Eye (tissue), 1 donor: ENCODE data around the gene BMPER.
"Not testable (repeated sequence)": the region's sequence is repeated elsewhere in the genome, so short reads cannot be mapped to it uniquely, and the experiment has no call there.

ENCODE experiments used
- DNase-seq: peaks from one replicate; pipeline ENCODE4 v3.0.0-alpha.2; 2015

The BMPER gene

DNA sequence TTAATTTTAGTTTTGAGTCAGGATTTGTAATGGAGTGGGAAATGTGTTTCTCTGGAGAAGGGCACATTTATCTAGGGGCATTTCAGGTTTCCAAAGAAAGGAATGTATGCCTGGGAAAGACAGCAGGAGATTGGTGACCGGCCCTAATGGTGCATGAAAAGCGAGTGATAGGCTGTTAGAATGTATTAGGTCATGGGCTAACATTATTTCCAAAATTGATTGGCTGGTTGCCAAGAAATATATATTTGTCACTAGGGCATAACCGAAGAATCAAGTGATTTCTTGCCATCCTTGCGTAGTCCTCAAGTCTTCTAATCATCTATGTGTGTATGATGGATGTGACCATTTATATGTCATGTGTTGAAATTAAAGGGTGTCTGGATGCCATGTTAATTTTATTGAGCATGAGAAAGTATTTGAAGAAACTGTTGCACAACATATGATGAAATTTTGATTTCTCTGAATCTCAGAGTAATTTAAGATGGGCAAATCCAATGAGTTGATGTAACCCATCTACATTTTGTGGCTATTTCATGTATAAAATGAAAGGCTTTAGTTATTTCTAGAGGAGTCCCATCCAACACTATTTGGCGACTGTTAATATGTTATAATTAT lies 248.4 kb downstream of the BMPER start:
- DNase-seq = no peak

GRCh38 chr7:34155220-34155908 lies 250.0 kb downstream of the BMPER start:
- no peak for DNase-seq

- DNase-seq = no peak
These were observed 251.0 kb downstream of the BMPER start for GRCh38 chr7:34156336-34156735.

DNA sequence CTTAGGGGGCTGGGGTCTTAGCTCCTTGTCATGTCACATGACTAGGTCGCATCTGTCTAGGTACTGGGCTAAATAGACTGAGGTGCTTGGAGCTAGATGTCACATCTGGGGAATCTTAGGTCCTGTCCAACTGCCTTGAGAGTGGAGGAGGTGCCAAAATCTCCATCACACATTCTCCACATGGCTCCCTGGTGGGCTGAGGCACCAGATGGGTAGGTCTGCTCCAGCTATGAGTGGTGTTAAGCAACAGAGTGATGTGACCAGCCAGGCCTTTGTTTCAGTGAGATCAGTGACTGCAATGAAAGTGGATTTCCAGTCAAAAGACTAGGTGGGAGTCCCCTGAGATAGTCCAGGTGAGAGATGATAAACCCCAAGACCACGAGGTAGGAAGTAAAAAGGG lies 251.8 kb downstream of the BMPER start:
- DNase-seq = no peak

DNA sequence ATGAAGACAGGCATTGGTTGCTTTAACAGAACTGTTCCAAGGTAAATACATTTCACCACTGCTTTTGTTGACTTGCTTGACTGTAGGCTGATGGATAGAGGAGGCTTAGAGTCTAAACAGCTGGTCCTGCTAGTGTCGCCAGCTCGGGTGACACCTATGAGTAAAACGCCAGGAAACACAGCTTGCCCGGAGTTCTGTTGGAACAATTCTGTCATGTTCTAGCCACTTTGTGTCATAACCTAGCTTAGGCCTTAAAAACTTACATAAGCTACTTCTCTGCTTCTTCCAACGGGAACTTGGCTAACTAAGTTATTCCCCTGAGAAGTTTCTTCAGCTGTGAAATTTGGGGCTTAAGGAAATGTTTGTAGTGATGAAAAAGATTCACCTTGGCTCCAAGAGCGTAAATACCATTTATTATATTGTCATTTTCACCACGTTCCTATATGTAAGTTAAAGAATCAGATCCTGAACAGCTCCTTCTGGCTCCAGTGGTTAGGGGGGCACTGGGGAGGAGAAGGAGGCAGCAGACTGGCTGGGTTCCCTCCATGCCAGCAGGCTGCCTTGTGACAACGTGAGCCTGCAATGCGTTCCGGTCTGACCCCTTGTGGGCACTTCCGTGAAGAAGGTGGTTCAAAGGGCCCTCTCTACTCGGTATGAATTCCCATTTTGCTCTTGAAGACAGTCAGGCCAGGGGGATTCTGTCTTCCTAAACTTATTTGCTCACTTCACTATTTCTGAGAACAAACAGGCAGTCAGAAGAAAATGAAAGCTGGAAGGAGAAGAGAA lies 253.2 kb downstream of the BMPER start:
- no peak for DNase-seq

GRCh38 chr7:34160261-34160752 lies 255.0 kb downstream of the BMPER start:
- peak; percentile 37 for DNase-seq

DNA sequence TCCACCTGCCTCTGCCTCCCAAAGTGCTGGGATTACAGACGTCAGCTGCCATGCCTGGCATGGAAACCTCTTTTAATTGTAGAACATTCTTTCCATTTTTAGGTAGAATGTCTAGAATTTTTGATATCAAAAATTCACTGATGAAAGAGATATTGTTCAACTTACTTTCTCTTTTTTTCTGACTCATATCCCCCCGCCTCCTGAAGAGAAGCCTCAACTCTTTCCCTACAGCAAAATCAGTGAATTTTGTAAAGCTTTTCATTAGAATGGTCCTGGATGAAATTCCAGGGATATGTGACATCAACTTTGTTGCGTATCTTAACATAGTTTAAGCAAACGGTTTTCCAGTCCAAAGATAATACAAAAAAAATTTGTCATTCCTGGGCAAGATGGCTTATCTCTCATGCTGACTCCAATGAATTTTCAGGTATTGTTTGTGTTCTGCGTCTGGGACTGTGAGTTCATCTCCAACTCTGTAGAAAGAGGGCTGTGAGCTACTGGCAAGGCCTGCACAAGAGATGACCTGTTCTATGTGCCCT lies 256.8 kb downstream of the BMPER start:
- DNase-seq = no peak

- DNase-seq = peak; percentile 75
These were observed 257.3 kb downstream of the BMPER start for GRCh38 chr7:34162677-34163076.

DNA sequence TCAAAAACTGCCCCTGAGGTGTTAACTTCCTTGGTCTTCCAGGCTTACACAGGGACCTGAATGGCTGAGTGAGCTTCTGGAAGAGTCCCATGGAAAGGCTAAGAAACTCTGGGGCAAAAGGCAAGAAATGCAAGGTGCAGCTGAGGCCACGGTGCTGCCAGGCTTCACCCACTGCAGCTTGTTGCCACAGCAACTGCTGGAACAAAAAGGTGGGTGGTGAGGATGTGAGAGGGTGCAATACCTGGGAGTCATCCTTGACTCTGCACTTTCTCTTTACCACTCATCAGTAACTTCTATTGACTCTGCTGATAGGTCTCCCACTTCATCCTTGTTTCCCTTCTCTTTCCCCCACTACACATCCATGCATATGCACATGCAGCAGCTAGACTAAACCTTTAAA lies 258.6 kb downstream of the BMPER start:
- no peak for DNase-seq

DNA sequence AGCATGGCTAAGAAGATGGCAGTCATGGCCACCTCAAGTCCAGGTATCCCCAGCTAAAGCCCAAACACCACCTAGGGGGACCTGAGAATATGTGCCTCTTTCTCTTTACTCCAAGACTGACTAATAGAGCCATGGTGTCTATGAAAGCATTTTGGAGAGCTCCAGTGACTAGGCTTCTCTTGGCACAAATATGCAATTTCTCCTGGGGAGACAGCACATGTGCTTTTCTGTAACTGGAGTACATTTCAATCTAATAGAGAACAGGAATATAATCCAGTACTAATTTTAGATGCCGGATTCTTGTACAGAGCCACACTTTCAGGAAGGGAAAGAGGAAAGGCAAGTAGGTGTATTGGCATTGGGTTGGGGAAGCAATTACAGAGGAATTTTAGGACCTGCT lies 260.1 kb downstream of the BMPER start:
- no peak for DNase-seq

DNA sequence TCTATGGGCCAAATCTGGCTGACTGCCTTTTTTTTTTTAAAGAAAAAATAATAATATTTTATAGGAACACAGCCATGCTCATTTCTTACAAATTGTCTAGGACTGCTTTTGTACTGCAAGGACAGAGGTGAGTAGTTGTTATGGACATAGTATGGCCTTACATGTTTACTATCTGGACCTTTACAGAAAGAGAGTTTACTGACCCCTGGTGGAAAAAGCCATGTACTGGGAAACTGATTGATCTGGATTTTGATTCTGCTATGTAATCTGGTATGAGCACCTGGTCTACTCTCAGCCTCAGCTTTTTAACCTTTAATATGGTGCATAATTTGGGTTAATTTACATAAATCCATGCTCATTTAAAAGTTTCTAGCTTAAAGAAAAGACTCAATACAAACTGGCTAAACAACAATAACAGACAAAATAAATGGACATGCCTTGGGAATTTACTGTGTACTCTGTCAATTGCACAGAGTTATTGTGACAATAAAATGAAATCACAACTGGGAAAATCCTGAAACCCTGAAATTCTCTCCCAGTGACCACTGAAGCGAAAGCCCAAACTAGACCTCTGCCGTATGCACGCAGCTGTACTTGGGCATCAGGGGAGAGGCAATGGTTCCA lies 260.7 kb downstream of the BMPER start:
- peak; percentile 44 for DNase-seq

GRCh38 chr7:34168013-34168412 lies 262.7 kb downstream of the BMPER start:
- DNase-seq = no peak

DNA sequence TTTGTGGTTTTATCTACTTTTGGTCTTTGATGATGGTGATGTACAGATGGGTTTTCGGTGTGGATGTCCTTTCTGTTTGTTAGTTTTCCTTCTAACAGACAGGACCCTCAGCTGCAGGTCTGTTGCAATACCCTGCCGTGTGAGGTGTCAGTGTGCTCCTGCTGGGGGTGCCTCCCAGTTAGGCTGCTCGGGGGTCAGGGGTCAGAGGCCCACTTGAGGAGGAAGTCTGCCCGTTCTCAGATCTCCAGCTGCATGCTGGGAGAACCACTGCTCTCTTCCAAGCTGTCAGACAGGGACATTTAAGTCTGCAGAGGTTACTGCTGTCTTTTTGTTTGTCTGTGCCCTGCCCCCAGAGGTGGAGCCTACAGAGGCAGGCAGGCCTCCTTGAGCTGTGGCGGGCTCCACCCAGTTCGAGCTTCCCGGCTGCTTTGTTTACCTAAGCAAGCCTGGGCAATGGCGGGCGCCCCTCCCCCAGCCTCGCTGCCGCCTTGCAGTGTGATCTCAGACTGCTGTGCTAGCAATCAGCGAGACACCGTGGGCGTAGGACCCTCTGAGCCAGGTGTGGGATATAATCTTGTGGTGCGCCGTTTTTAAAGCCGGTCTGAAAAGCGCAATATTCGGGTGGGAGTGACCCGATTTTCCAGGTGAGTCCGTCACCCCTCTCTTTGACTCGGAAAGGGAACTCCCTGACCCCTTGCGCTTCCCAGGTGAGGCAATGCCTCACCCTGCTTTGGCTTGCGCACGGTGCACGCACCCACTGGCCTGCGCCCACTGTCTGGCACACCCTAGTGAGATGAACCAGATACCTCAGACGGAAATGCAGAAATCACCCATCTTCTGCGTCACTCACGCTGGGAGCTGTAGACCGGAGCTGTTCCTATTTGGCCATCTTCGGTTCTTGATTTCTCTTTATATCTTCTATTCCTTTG lies 269.6 kb downstream of the BMPER start:
- not testable (repeated sequence) for DNase-seq

- DNase-seq = no peak
These were observed 270.5 kb downstream of the BMPER start for GRCh38 chr7:34175837-34176236.

DNA sequence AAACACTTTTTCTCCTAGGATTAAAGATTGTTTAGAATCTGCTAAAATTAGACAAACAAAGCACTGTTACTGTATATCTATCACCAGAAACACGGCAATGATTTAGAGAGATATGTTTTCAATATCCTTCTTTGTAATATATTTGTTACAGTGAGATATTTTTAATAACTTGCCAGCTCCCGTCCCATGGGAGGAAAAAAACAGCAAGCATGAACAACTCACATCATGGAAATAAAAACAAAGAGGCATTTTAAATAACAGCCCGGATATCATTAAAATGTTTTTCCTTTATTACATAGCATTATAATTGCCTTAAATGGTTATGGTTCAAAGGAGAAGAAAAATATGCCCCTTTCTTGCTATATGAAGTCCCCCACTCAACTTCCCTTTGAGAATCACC lies 272.1 kb downstream of the BMPER start:
- DNase-seq = no peak

- no peak for DNase-seq
These were observed 276.1 kb downstream of the BMPER start for GRCh38 chr7:34181271-34181958.

GRCh38 chr7:34184466-34184865 lies 279.1 kb downstream of the BMPER start:
- no peak for DNase-seq

- no peak for DNase-seq
These were observed 282.5 kb downstream of the BMPER start for GRCh38 chr7:34187798-34188307.

DNA sequence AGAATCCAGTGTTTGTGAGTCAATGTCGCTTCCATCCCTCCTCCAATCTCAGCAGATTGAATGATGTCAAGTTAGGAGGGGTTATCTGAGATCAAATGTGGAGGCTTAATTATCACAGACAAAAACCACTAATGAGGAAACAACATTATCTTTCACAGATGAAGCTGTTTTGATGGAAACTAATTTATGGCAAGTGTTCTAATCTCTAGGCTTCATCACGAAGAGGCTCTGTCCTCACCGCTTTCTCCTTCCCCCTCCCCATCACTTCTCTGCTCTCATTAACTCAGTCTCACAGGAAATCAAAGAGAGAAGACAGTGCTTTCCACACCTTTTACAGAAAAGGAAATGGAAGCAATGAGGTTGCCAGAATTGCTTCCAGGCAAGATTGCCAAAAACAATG lies 283.7 kb downstream of the BMPER start:
- no peak for DNase-seq

DNA sequence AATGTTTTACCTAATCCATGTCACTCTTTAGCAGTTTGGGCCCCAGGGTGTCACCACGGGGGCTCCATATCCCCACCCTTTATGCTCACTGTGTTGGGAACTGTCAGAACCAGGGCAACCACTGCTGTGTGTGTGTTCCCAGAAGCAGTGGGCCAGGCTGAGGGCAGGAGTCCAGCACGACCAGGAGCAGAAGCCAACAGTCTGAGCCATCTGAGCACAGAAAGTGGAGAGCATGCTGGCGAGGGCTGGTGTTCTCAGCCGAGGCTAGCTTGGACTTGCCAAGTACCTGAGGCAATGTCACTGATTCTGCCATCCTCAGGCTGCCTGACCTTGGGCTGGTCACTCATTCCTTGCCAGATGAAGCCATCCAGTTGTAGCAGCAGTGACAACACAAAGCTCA lies 285.0 kb downstream of the BMPER start:
- DNase-seq = no peak

GRCh38 chr7:34191162-34191561 lies 285.8 kb downstream of the BMPER start:
- DNase-seq = no peak
